Esophagus squamous epithelium (tissue), 5 donors: ENCODE results near the gene BICRA. TPM values are rescaled to one million over a fixed set of nuclear protein-coding genes. Genes with fewer than 3 reads are reported as not detected.
A peak's percentile ranks its signal among the peaks of the same experiment; 100 is the strongest.

Source experiments
- DNase-seq: peaks from one replicate; lab custom pipeline; 2025; lab: John Stamatoyannopoulos, UW
- H3K27ac ChIP-seq, 4 donors: fragments of 200-600 bp; sonication (generic); one replicate each; pipeline ENCODE4 v1.5.1; 2016 to 2019; ENCODE audit warnings: mild to moderate bottlenecking in 1 of 4
- H3K27me3 ChIP-seq, 4 donors: fragments of 200-600 bp; sonication (generic); 1 replicate in 3 of 4; 2 replicates in 1 of 4; pipeline versions ENCODE4 v1.5.1 to v1.6.0; 2017 to 2021; ENCODE audit warnings: antibody characterized with exemption in 1 of 4
- H3K36me3 ChIP-seq, 3 donors: fragments of 200-600 bp; sonication (generic); one replicate each; pipeline ENCODE4 v1.5.1; 2016 to 2019
- H3K4me1 ChIP-seq, 3 donors: fragments of 200-600 bp; sonication (generic); one replicate each; pipeline ENCODE4 v1.5.1; 2017 to 2019
- H3K4me3 ChIP-seq, 4 donors: fragments of 200-600 bp; sonication (generic); 1 replicate in 3 of 4; 2 replicates in 1 of 4; pipeline ENCODE4 v1.5.1; 2016 to 2019; ENCODE audit warnings: mild to moderate bottlenecking in 2 of 4, moderate library complexity in 1 of 4
- H3K9me3 ChIP-seq, 3 donors: fragments of 200-600 bp; sonication (generic); one replicate each; pipeline ENCODE4 v1.5.1; 2016 to 2019
- POLR2A ChIP-seq, 4 donors: fragments of 450-650 bp; IDR thresholded peaks; one replicate each; pipeline ENCODE4 v1.6.1; 2017; ENCODE audit warnings: antibody characterized with exemption in 4 of 4, mild to moderate bottlenecking in 4 of 4, moderate library complexity in 3 of 4
- WGBS, 2 donors: methylation state at CpG; one replicate each; pipeline ENCODE4 v1.1.5; 2018; 5-methylcytosine and 5-hydroxymethylcytosine counted together
- intact Hi-C: fragments of 100-400 bp; cut with DNase I; formaldehyde crosslinking; loops from one replicate; pipeline ENCODE4 v1.15.0; 2022
- total RNA-seq, 4 donors: library from RNA; depleted of rRNA; stranded (reverse); fragments of >200 nt; gene quantifications; one replicate each; pipeline ENCODE4 v1.1.0, GENCODE V29; 2016
- TF ChIP-seq, protein P1 (sequence below), 6 experiments: fragments of 450-650 bp in 4 of 6; fragments of 200-600 bp in 2 of 6; sonication (generic) in 2 of 6; IDR thresholded peaks; one replicate each; pipeline ENCODE4 v1.5.1; 2016 to 2019; ENCODE audit warnings: antibody characterized with exemption in 6 of 6, mild to moderate bottlenecking in 4 of 6, moderate library complexity in 4 of 6
- donor health status: DM: yes; HTN: yes; CAD: no.

Gene BICRA
- total RNA-seq, 4 donors from 2014 or later = 1.1 to 17.5 (median 7.0) TPM

DNA sequence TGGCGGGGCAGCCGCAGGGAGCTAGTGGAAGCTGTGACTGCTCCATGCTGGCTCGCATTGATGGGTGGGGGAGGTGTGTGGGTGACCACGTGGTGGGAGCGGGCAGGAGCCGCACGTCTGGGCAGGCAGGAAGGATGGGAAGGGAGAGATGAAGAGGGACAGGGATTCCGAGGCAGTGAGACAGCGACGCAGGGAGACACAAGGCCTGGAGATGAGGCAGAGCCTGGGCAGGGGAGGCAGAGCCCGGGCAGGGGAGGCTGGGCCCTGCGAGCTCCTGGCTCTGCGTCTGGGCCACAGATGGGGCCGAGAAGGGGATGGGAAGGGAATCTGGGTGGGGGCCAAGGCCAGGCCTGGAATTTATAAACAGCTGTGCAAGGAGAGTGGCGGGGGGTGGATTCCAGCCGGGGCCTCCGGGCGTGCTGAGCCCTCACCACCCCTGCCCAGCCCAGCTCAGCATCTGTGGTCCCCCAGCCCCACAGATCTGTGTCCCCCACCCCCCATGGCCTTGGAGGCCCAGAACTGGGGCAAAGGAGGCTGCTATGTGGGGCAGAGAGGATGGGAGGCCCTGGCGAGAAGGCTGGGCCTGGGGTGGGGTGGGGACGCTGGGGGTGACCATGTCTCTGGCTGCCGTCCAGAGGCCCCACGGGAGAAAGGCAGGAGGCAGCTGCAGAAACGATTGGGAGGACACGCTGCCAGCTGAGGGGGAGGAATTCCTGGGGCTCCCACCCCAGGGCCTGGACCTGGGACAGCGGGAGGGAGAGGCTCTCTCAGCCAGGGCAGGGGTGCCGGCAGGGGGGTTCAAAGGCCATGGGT is 110.3 kb downstream of the BICRA start:
- Histone ChIP-seq H3K27me3 (no peaks in the 10 kb centered on the region), H3K4me3 (peak overlapping the region in 3 of 4 donors; percentile 18 to 55 (median 34)), H3K27ac (peak overlapping the region; percentile 88 to 94 (median 92)), H3K4me1 (peaks cover 28 to 98% (median 82%) of the 10 kb centered on the region in 3 donors), H3K9me3 (no peaks in the 10 kb centered on the region), H3K36me3 (peaks cover 0 to 30% (median 12%) of the 10 kb centered on the region in 3 donors)
- 23 to 31% methylated on average over 22 of the region's 26 CpGs for WGBS, 2 donors
- intact Hi-C loops = no loop called here
- no peak for DNase-seq
- TF ChIP-seq, protein P1, sequence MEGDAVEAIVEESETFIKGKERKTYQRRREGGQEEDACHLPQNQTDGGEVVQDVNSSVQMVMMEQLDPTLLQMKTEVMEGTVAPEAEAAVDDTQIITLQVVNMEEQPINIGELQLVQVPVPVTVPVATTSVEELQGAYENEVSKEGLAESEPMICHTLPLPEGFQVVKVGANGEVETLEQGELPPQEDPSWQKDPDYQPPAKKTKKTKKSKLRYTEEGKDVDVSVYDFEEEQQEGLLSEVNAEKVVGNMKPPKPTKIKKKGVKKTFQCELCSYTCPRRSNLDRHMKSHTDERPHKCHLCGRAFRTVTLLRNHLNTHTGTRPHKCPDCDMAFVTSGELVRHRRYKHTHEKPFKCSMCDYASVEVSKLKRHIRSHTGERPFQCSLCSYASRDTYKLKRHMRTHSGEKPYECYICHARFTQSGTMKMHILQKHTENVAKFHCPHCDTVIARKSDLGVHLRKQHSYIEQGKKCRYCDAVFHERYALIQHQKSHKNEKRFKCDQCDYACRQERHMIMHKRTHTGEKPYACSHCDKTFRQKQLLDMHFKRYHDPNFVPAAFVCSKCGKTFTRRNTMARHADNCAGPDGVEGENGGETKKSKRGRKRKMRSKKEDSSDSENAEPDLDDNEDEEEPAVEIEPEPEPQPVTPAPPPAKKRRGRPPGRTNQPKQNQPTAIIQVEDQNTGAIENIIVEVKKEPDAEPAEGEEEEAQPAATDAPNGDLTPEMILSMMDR (IDR thresholded peaks at IDR 0.05) = no peak
- TF ChIP-seq POLR2A (IDR thresholded peaks at IDR 0.05) = peak in 1 of 4 donors; percentile 36

DNA sequence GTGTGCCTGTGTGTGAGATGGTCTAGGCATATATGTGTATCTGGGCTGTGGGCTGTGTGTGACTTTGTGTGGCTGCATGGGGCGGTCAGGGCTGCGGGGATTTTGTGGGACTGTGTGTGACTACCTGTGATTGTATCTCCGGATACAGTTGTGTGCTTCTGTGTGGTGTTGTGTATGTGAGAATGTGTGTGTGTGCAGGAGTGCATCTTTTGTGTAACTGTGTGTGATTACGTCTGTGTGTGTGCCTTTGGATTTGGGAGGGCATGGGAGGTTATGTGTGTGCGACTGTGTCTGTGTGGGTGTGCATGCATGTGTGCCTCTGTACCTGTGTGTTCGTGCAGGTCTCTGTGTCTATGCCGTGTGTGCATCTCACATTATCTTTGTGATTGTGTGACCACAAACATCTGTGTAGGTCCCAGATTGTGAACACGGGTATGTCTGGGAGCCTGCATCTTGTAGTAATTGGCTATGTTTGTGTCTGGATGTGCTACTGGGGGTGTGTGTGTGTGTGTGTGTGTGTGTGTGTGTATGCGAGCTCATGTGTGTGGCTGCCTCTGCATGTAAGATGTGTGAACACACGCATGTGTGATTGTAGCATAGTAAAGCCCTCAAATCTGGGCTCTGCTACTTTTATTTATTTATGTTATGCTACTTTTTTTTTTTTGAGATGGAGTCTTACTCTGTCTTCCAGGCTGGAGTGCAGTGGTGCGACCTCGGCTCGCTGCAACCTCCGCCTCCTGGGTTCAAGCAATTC is 111.9 kb downstream of the BICRA start:
- Histone ChIP-seq H3K9me3 (no peaks in the 10 kb centered on the region), H3K27me3 (no peaks in the 10 kb centered on the region), H3K36me3 (peaks cover 0 to 39% (median 12%) of the 10 kb centered on the region in 3 donors), H3K27ac (peak overlapping the region; percentile 88 to 94 (median 92)), H3K4me1 (peaks cover 32 to 98% (median 76%) of the 10 kb centered on the region in 3 donors), H3K4me3 (peak overlapping the region in 2 of 4 donors; percentile 34 to 55)
- DNase-seq = no peak
- TF ChIP-seq, protein P1 (IDR thresholded peaks at IDR 0.05) = no peak
- no peak for TF ChIP-seq POLR2A (IDR thresholded peaks at IDR 0.05)
- intact Hi-C loops = no loop called here
- 74 to 79% methylated on average over 10 to 14 of the region's 14 CpGs for WGBS, 2 donors

DNA sequence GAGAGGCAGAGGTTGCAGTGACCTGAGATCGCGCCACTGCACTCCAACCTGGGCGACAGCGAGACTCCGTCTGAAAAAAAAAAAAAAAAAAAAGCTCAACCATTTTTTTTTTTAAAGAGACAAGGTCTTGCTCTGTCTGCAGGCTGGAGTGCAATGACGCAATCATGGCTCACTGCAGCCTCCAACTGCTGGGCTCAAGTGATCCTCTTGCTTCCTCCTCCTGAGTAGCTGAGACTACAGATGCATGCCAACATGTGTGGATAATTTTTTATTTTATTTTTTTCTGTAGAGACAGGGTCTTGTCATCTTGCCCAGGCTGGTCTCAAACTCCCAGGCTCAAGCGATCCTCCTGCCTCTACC is 114.6 kb downstream of the BICRA start:
- peak overlapping the region in 3 of 4 donors; percentile 13 to 60 (median 32) for H3K4me3 ChIP-seq
- TF ChIP-seq, protein P1 (IDR thresholded peaks at IDR 0.05) = no peak
- TF ChIP-seq POLR2A (IDR thresholded peaks at IDR 0.05) = no peak
- H3K36me3 ChIP-seq = peaks cover 0 to 46% (median 7%) of the 10 kb centered on the region in 3 donors
- DNase-seq = no peak
- intact Hi-C loops = no loop called here
- 15 to 22% methylated on average over 7 of the region's 7 CpGs for WGBS, 2 donors
- H3K9me3 ChIP-seq = no peaks in the 10 kb centered on the region
- peak overlapping the region; percentile 75 to 92 (median 86) for H3K27ac ChIP-seq
- H3K27me3 ChIP-seq = no peaks in the 10 kb centered on the region
- peaks cover 37 to 98% (median 73%) of the 10 kb centered on the region in 3 donors for H3K4me1 ChIP-seq

DNA sequence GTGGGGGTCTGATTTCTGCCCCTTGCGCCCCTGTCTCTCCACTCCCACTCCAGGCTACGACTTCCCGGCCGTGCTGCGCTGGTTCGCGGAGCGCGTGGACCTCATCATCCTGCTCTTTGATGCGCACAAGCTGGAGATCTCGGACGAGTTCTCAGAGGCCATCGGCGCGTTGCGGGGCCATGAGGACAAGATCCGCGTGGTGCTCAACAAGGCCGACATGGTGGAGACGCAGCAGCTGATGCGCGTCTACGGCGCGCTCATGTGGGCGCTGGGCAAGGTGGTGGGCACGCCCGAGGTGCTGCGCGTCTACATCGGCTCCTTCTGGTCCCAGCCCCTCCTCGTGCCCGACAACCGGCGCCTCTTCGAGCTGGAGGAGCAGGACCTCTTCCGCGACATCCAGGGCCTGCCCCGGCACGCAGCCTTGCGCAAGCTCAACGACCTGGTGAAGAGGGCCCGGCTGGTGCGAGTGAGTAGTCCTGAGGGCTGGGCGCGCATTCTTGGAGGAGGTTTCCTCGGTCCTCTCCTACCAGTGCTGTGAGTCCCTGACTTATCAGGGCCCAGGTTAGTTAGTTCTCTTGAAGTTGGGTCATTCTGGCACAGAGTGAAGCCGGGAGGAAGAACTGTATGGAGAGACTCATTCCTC is 116.9 kb downstream of the BICRA start:
- peak in 1 of 4 donors; percentile 7 for TF ChIP-seq POLR2A (IDR thresholded peaks at IDR 0.05)
- TF ChIP-seq, protein P1 (IDR thresholded peaks at IDR 0.05) = no peak
- intact Hi-C loops = no loop called here
- Histone ChIP-seq H3K36me3 (peaks cover 0 to 53% (median 7%) of the 10 kb centered on the region in 3 donors), H3K27ac (peak overlapping the region; percentile 78 to 93 (median 86)), H3K9me3 (no peaks in the 10 kb centered on the region), H3K4me1 (peaks cover 38 to 97% (median 71%) of the 10 kb centered on the region in 3 donors), H3K4me3 (peak overlapping the region in 1 of 4 donors; percentile 18), H3K27me3 (no peaks in the 10 kb centered on the region)
- 54 to 74% methylated on average over 29 to 30 of the region's 48 CpGs for WGBS, 2 donors
- no peak for DNase-seq
